ENCODE results near the gene ESR2.

The ESR2 gene

GRCh38 chr14:64201921-64202545 is 92.1 kb downstream of the ESR2 start:
- no peak for TF ChIP-seq CTCF (conservative IDR thresholded peaks at IDR 0.05)
- H3K27ac ChIP-seq: no peak overlapping the region

GRCh38 chr14:64201296-64201695 is 92.9 kb downstream of the ESR2 start:
- H3K27ac ChIP-seq: no peak overlapping the region
- no peak for TF ChIP-seq CTCF (conservative IDR thresholded peaks at IDR 0.05)

- TF ChIP-seq CTCF (conservative IDR thresholded peaks at IDR 0.05): no peak
Observed at GRCh38 chr14:64200170-64200569, 94.0 kb downstream of the ESR2 start.

GRCh38 chr14:64198486-64198885 is 95.7 kb downstream of the ESR2 start:
- no peak for TF ChIP-seq CTCF (conservative IDR thresholded peaks at IDR 0.05)
- H3K27ac ChIP-seq: no peak overlapping the region

More at GRCh38 chr14:64200170-64200569, 94.0 kb downstream of the ESR2 start:
- no peak overlapping the region for H3K27ac ChIP-seq

- no peak for TF ChIP-seq CTCF (conservative IDR thresholded peaks at IDR 0.05)
- no peak overlapping the region for H3K27ac ChIP-seq
Observed at GRCh38 chr14:64197996-64198395, 96.2 kb downstream of the ESR2 start.

- H3K27ac ChIP-seq: no peak overlapping the region
- TF ChIP-seq CTCF (conservative IDR thresholded peaks at IDR 0.05): no peak
Observed at GRCh38 chr14:64196814-64197411, 97.3 kb downstream of the ESR2 start.

GRCh38 chr14:64196056-64196455 is 98.1 kb downstream of the ESR2 start:
- no peak for TF ChIP-seq CTCF (conservative IDR thresholded peaks at IDR 0.05)
- no peak overlapping the region for H3K27ac ChIP-seq
